Umbilical cord (tissue), 2 donors: ENCODE data around the gene PLEKHG4B. TPM values are rescaled to one million over a fixed set of nuclear protein-coding genes. Genes with fewer than 3 reads are reported as not detected.
A peak's percentile ranks its signal among the peaks of the same experiment; 100 is the strongest.

ENCODE experiments used
- DNase-seq: peaks from one replicate; pipeline ENCODE4 v3.0.0-alpha.2; 2015; ENCODE audit warnings: low spot score
- total RNA-seq: library from RNA; depleted of rRNA; stranded (reverse); fragments of >200 nt; gene quantifications from one replicate; pipeline ENCODE4 v1.2.3, GENCODE V29; 2014; ENCODE audit warnings: low replicate concordance; ENCODE audit not compliant: insufficient read depth

PLEKHG4B gene
- total RNA-seq, 1 donor from 2014 or later: 3.1 TPM

GRCh38 chr5:74503-75109 lies 17.4 kb upstream of the PLEKHG4B start:
- no peak for DNase-seq

GRCh38 chr5:75331-76320 lies 16.3 kb upstream of the PLEKHG4B start:
- DNase-seq: no peak

GRCh38 chr5:76358-77169 lies 15.4 kb upstream of the PLEKHG4B start:
- DNase-seq: no peak

GRCh38 chr5:77170-77501 lies 14.8 kb upstream of the PLEKHG4B start:
- DNase-seq: no peak

- no peak for DNase-seq
These were observed 14.4 kb upstream of the PLEKHG4B start for GRCh38 chr5:77546-77945.

- DNase-seq: no peak
These were observed 13.8 kb upstream of the PLEKHG4B start for GRCh38 chr5:77957-78804.

- no peak for DNase-seq
These were observed 13.2 kb upstream of the PLEKHG4B start for GRCh38 chr5:78805-79149.

- no peak for DNase-seq
These were observed 12.7 kb upstream of the PLEKHG4B start for GRCh38 chr5:79263-79662.

- no peak for DNase-seq
These were observed 12.1 kb upstream of the PLEKHG4B start for GRCh38 chr5:79821-80220.

- DNase-seq: no peak
These were observed 10.5 kb upstream of the PLEKHG4B start for GRCh38 chr5:81391-82021.

- peak; percentile 45 for DNase-seq
These were observed 9.9 kb upstream of the PLEKHG4B start for GRCh38 chr5:82097-82496.

- no peak for DNase-seq
These were observed 9.4 kb upstream of the PLEKHG4B start for GRCh38 chr5:82570-82969.

- DNase-seq: no peak
These were observed 8.9 kb upstream of the PLEKHG4B start for GRCh38 chr5:83029-83428.

GRCh38 chr5:85334-85995 lies 6.5 kb upstream of the PLEKHG4B start:
- no peak for DNase-seq

- no peak for DNase-seq
These were observed 2.4 kb upstream of the PLEKHG4B start for GRCh38 chr5:89337-90286.

- no peak for DNase-seq
These were observed 1.1 kb upstream of the PLEKHG4B start for GRCh38 chr5:90590-91547.

- DNase-seq: no peak
These were observed 643 bp downstream of the PLEKHG4B start for GRCh38 chr5:92401-93220.
